ENCODE measurements around the gene CTNNA3. TPM values are rescaled to one million over a fixed set of nuclear protein-coding genes. Genes with fewer than 3 reads are reported as not detected.

CTNNA3 gene
- total and polyA plus RNA-seq, 12 donors: 2.0 to 213 (median 171) TPM

DNA sequence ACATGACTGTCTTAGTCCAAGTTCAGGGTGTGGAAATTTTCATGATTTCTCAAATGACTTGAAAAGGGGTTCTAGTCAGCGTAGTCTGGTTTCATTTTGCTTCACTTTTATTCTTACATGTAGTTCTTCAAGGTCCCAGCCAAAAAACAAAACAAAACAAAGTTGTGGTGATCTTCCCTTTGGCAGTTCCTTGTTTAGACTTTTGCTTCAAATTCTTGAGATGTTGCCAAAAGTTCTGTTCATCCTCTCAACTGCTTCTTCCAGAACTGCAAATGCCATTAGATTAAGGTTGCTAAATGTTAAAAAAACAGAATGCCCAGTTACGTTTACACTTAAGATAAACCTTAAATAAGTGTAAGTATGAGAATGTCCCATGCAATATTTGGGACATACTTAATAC is 1140.9 kb downstream of the CTNNA3 start:
- H3K27me3 ChIP-seq: no peaks in the 10 kb centered on the region
- H3K9me3 ChIP-seq: no peaks in the 10 kb centered on the region
- no peaks in the 10 kb centered on the region for H3K36me3 ChIP-seq
- H3K4me1 ChIP-seq: peaks cover 0 to 12% (median 0%) of the 10 kb centered on the region in 9 donors
- no peak overlapping the region for H3K27ac ChIP-seq
- no peak for TF ChIP-seq CTCF (IDR thresholded peaks at IDR 0.05)
- peak overlapping the region in 1 of 10 donors; percentile 1 for H3K4me3 ChIP-seq
- DNase-seq (no peak), ATAC-seq (no peak)
- WGBS, 2 donors: 31% methylated on average over 2 of the region's 2 CpGs
- intact Hi-C loops (cut with DNase I): loop anchor here in 1 of 10 donors (10.0 kb wide), 1 partner anchor 960 kb away; no protein-coding TSS in a partner anchor

DNA sequence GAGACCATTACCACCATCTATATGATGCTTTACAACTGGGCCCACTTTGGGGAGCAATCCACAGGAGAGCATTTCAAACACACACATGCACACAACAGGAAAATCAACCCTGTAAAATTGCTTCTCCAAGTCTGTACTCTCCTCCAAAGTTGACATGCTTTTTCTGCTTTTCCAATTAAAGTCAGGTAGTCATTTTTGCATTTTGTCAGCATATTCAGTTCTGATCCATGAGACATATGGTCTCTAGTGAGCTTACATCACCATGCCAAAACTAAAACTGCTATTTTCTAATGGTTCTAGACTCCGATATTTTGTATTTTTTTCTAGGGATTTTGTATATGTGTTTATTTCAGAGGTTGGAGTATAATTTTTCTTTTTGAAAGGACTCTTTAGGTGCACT is 1143.7 kb downstream of the CTNNA3 start:
- DNase-seq: no peak
- no peak overlapping the region for H3K27ac ChIP-seq
- no peak overlapping the region for H3K4me3 ChIP-seq
- intact Hi-C loops (cut with DNase I): loop anchor here in 1 of 10 donors (10.0 kb wide), 1 partner anchor 962 kb away; no protein-coding TSS in a partner anchor
- TF ChIP-seq CTCF (IDR thresholded peaks at IDR 0.05): no peak
- no peaks in the 10 kb centered on the region for H3K27me3 ChIP-seq
- peaks cover 0 to 12% (median 0%) of the 10 kb centered on the region in 9 donors for H3K4me1 ChIP-seq
- 92 to 98% methylated on average over 1 of the region's 1 CpG for WGBS, 2 donors
- H3K36me3 ChIP-seq: no peaks in the 10 kb centered on the region
- ATAC-seq: no peak
- peaks cover 0 to 6% (median 0%) of the 10 kb centered on the region in 11 donors for H3K9me3 ChIP-seq

GRCh38 chr10:66550351-66550750 is 1145.6 kb downstream of the CTNNA3 start:
- intact Hi-C loops (cut with DNase I): loop anchor here in 1 of 10 donors (10.0 kb wide), 1 partner anchor 964 kb away; no protein-coding TSS in a partner anchor
- ATAC-seq: no peak
- no peak for DNase-seq
- WGBS, 2 donors: 54 to 56% methylated on average over 3 of the region's 3 CpGs
- peaks cover 0 to 6% (median 0%) of the 10 kb centered on the region in 9 donors for H3K4me1 ChIP-seq
- no peak overlapping the region for H3K27ac ChIP-seq
- H3K4me3 ChIP-seq: no peak overlapping the region
- no peaks in the 10 kb centered on the region for H3K36me3 ChIP-seq
- H3K9me3 ChIP-seq: peaks cover 0 to 6% (median 0%) of the 10 kb centered on the region in 11 donors
- TF ChIP-seq CTCF (IDR thresholded peaks at IDR 0.05): no peak
- H3K27me3 ChIP-seq: no peaks in the 10 kb centered on the region

- Histone ChIP-seq H3K27ac (peak overlapping the region in 8 of 10 donors; percentile 25 to 78 (median 63)), H3K4me3 (no peak overlapping the region), H3K27me3 (no peaks in the 10 kb centered on the region), H3K36me3 (no peaks in the 10 kb centered on the region), H3K9me3 (peaks cover 0 to 4% (median 0%) of the 10 kb centered on the region in 11 donors), H3K4me1 (peaks cover 0 to 14% (median 0%) of the 10 kb centered on the region in 9 donors)
- WGBS, 2 donors: 63 to 66% methylated on average over 3 of the region's 3 CpGs
- no peak for TF ChIP-seq CTCF (IDR thresholded peaks at IDR 0.05)
- ATAC-seq (no peak), DNase-seq (no peak)
- intact Hi-C loops (cut with DNase I): no loop called here
These were observed 1157.1 kb downstream of the CTNNA3 start for GRCh38 chr10:66538908-66539307.
